HCT116 (cell line): ENCODE measurements around the gene NFE2L3. TPM values are rescaled to one million over a fixed set of nuclear protein-coding genes. Genes with fewer than 3 reads are reported as not detected.

Experiments
- ATAC-seq: fragments of 200-7000 bp; cut with Tn5 transposase; 2 replicates; pipeline ENCODE4 v1.9.1; 2020; ENCODE audit warnings: mild to moderate bottlenecking, moderate library complexity
- BruUV-seq: library from RNA; stranded (reverse); fragments of 400-500 nt; replicated peaks from 2 replicates; lab custom pipeline; 2021; lab: Mats Ljungman, UMichigan
- CTCF ChIA-PET: fragments of 300-600 bp; sonication (Branson Sonifier 250); formaldehyde crosslinking; loops from one replicate; lab custom pipeline; 2021; ENCODE audit warnings: antibody characterized with exemption; lab: Charles Lee
- POLR2A ChIA-PET: fragments of 300-600, 350-600 bp; sonication (Branson Sonifier 250); formaldehyde crosslinking; loops from one replicate; lab custom pipeline; 2021; ENCODE audit warnings: antibody characterized with exemption; lab: Charles Lee
- RAD21 ChIA-PET, 2 experiments: fragments of 300-600 bp; sonication (Branson Sonifier 250); formaldehyde crosslinking; loops; one replicate each; lab custom pipeline; 2023; ENCODE audit warnings: low total read pairs in 2 of 2; ENCODE audit not compliant: uncharacterized antibody in 2 of 2, unreplicated experiment in 2 of 2, low non-redundant PET in 1 of 2; lab: Charles Lee
- DNase-seq: peaks from one replicate; pipeline ENCODE4 v3.0.0-alpha.2; 2010; ENCODE audit warnings: low read depth, low spot score
- H2AFZ ChIP-seq: fragments of 200-600 bp; shearing (Covaris generic), sonication (generic); 2 replicates; pipeline ENCODE4 v1.6.1; 2017; ENCODE audit warnings: low read depth, mixed run types, mixed read lengths, antibody characterized with exemption, low read length; ENCODE audit not compliant: poor library complexity, severe bottlenecking
- H3K27ac ChIP-seq: 2 replicates; pipeline ENCODE4 v1.5.1; 2012; ENCODE audit warnings: low read depth, low read length
- H3K27me3 ChIP-seq: fragments of 200-600 bp; sonication (generic); 2 replicates; pipeline ENCODE4 v1.6.1; 2016; ENCODE audit warnings: mixed run types, low read length, mixed read lengths; ENCODE audit not compliant: insufficient read depth
- H3K36me3 ChIP-seq, 2 experiments: fragments of 200-500 bp in 1 of 2; fragments of 200-600 bp in 1 of 2; sonication (Bioruptor generic) in 1 of 2; sonication (generic) in 1 of 2; 2 replicates each; pipeline versions ENCODE4 v1.5.1 to v1.6.1; 2014 to 2016; ENCODE audit warnings: low read length in 2 of 2, inconsistent platforms in 1 of 2, mixed read lengths in 1 of 2, mixed run types in 1 of 2; ENCODE audit not compliant: insufficient read depth in 2 of 2, control insufficient read depth in 1 of 2
- H3K4me1 ChIP-seq, 2 experiments: fragments of 200-600 bp in 1 of 2; sonication (generic) in 1 of 2; 2 replicates each; pipeline versions ENCODE4 v1.5.1 to v1.6.1; 2012 to 2017; ENCODE audit warnings: low read length in 2 of 2, inconsistent platforms in 1 of 2, mild to moderate bottlenecking in 1 of 2, mixed read lengths in 1 of 2, mixed run types in 1 of 2, moderate library complexity in 1 of 2; ENCODE audit not compliant: insufficient read depth in 2 of 2, control insufficient read depth in 1 of 2
- H3K4me2 ChIP-seq: fragments of 200-600 bp; sonication (generic); 2 replicates; pipeline ENCODE4 v1.6.1; 2017; ENCODE audit warnings: mixed run types, low read length, mixed read lengths
- H3K4me3 ChIP-seq, 2 experiments: fragments of 200-600 bp in 1 of 2; sonication (generic) in 1 of 2; replicated peaks in 1 of 2; 2 replicates each; pipeline ENCODE4 v1.5.1; 2011 to 2016; ENCODE audit warnings: low read length in 2 of 2, control low read depth in 1 of 2, low read depth in 1 of 2, mild to moderate bottlenecking in 1 of 2, mixed read lengths in 1 of 2, mixed run types in 1 of 2
- H3K79me2 ChIP-seq: fragments of 200-600 bp; sonication (generic); 2 replicates; pipeline ENCODE4 v1.6.1; 2017; ENCODE audit warnings: mild to moderate bottlenecking, mixed run types, low read length, moderate library complexity, mixed read lengths; ENCODE audit not compliant: insufficient read depth
- H3K9ac ChIP-seq: fragments of 200-600 bp; sonication (generic); 2 replicates; pipeline ENCODE4 v1.6.1; 2016; ENCODE audit warnings: low read length, mixed read lengths
- H3K9me2 ChIP-seq: fragments of 200-600 bp; sonication (generic), shearing (Covaris generic); 2 replicates; pipeline ENCODE4 v1.6.1; 2017; ENCODE audit warnings: mixed run types, mild to moderate bottlenecking, moderate library complexity; ENCODE audit not compliant: insufficient read depth
- H3K9me3 ChIP-seq, 2 experiments: fragments of 200-500 bp in 1 of 2; fragments of 200-600 bp in 1 of 2; sonication (Bioruptor generic) in 1 of 2; sonication (generic) in 1 of 2; 2 replicates each; pipeline ENCODE4 v1.6.1; 2014 to 2017; ENCODE audit warnings: low read length in 2 of 2, mixed read lengths in 2 of 2, inconsistent platforms in 1 of 2, low read depth in 1 of 2, mild to moderate bottlenecking in 1 of 2, mixed run types in 1 of 2, moderate library complexity in 1 of 2; ENCODE audit not compliant: control insufficient read depth in 1 of 2, insufficient read depth in 1 of 2
- H4K20me1 ChIP-seq: fragments of 200-600 bp; sonication (generic), shearing (Covaris generic); 2 replicates; pipeline ENCODE4 v1.6.1; 2017; ENCODE audit warnings: mixed run types, mild to moderate bottlenecking, moderate library complexity; ENCODE audit not compliant: insufficient read depth
- ATF3 ChIP-seq: IDR thresholded peaks from 2 replicates; pipeline ENCODE4 v1.6.1; 2012
- CTCF ChIP-seq, 3 experiments: fragments of 200-600 bp in 1 of 3; sonication (generic) in 1 of 3; IDR thresholded peaks in 2 of 3; conservative IDR thresholded peaks in 1 of 3; 2 replicates each; pipeline ENCODE4 v1.5.1; 2012 to 2017; ENCODE audit warnings: low read depth in 2 of 3, low read length in 2 of 3, antibody characterized with exemption in 1 of 3, borderline replicate concordance in 1 of 3, control low read depth in 1 of 3, mild to moderate bottlenecking in 1 of 3, mixed read lengths in 1 of 3, mixed run types in 1 of 3, moderate library complexity in 1 of 3; ENCODE audit not compliant: insufficient read depth in 1 of 3
- EZH2phosphoT487 ChIP-seq: fragments of 200-600 bp; IDR thresholded peaks from 2 replicates; pipeline ENCODE4 v1.6.1; 2018; ENCODE audit warnings: antibody characterized with exemption, borderline replicate concordance
- FOSL1 ChIP-seq: IDR thresholded peaks from 2 replicates; pipeline ENCODE4 v1.6.1; 2012; ENCODE audit warnings: low read depth
- RAD21 ChIP-seq: IDR thresholded peaks from 2 replicates; pipeline ENCODE4 v1.6.1; 2012; ENCODE audit warnings: low read depth, mild to moderate bottlenecking
- SIN3A ChIP-seq: IDR thresholded peaks from 2 replicates; pipeline ENCODE4 v1.6.1; 2012; ENCODE audit warnings: low read depth
- SP1 ChIP-seq: IDR thresholded peaks from 2 replicates; pipeline ENCODE4 v1.6.1; 2012; ENCODE audit warnings: low read depth
- YY1 ChIP-seq: IDR thresholded peaks from 2 replicates; pipeline ENCODE4 v1.6.1; 2011; ENCODE audit warnings: low read length, low read depth, moderate library complexity, mild to moderate bottlenecking; ENCODE audit not compliant: insufficient replicate concordance; ENCODE audit errors: extremely low read depth
- intact Hi-C: fragments of 100-400 bp; cut with micrococcal nuclease; formaldehyde crosslinking; loops from 2 replicates; pipeline ENCODE4 v1.10.0; 2022
- total RNA-seq: library from RNA; stranded (reverse); gene quantifications from one replicate; pipeline ENCODE4 v1.2.1, GENCODE V29; 2021; ENCODE audit not compliant: unreplicated experiment

NFE2L3 gene
- total RNA-seq, 1 experiment from 2014 or later: 27.0 TPM

GRCh38 chr7:26117142-26117807 is 34.7 kb upstream of the NFE2L3 start:
- H4K20me1 ChIP-seq: no peaks in the 10 kb centered on the region
- H3K4me1 ChIP-seq: no peaks in the 10 kb centered on the region
- H3K4me3 ChIP-seq: no peak overlapping the region
- H3K9me2 ChIP-seq: no peaks in the 10 kb centered on the region
- CTCF ChIA-PET: interaction anchor here (0.9 to 1.3 kb wide), 2 partner anchors 26 to 225 kb away, joined by 4 read pairs; no protein-coding TSS in a partner anchor
- H2AFZ ChIP-seq: no peak overlapping the region
- DNase-seq (no peak), ATAC-seq (peak; percentile 94)
- H3K36me3 ChIP-seq: no peaks in the 10 kb centered on the region
- H3K4me2 ChIP-seq: no peak overlapping the region
- H3K9ac ChIP-seq: no peak overlapping the region
- H3K9me3 ChIP-seq: no peaks in the 10 kb centered on the region
- no TSS peak for BruUV-seq
- POLR2A ChIA-PET: no interaction called here
- no peaks in the 10 kb centered on the region for H3K27me3 ChIP-seq
- H3K27ac ChIP-seq: no peak overlapping the region
- intact Hi-C loops: no loop called here
- RAD21 ChIA-PET: no interaction called here
- TF ChIP-seq ATF3 (no peak), FOSL1 (no peak), SIN3A (no peak), SP1 (no peak), YY1 (no peak), EZH2phosphoT487 (no peak), RAD21 (peak; percentile 34), CTCF (IDR thresholded peaks at IDR 0.05 in 2 of 3, conservative IDR thresholded peaks at IDR 0.05 in 1 of 3; ENCODE audit: borderline replicate concordance in 1 of 3, insufficient read depth in 1 of 3, low read depth in 2 of 3, low read length in 2 of 3) (peak; percentile 12 to 26 (median 13); a peak in 2 of 6 replicates)
- H3K79me2 ChIP-seq: no peaks in the 10 kb centered on the region
